ENCODE measurements around the gene GMFB. TPM values are rescaled to one million over a fixed set of nuclear protein-coding genes. Genes with fewer than 3 reads are reported as not detected.
"Not testable (repeated sequence)": the region's sequence is repeated elsewhere in the genome, so short reads cannot be mapped to it uniquely, and the experiment has no call there.

Gene GMFB
- total RNA-seq, 1 donor from 2014 or later: 36.8 TPM

GRCh38 chr14:54455363-54455762 lies 33.4 kb downstream of the GMFB start:
- Mint-ChIP-seq H3K4me3 (ENCODE audit: unreplicated experiment) (no peak overlapping the region), H3K4me1 (ENCODE audit: low read depth) (no peaks in the 10 kb centered on the region), H3K9me3 (ENCODE audit: low read depth) (no peaks in the 10 kb centered on the region), H3K27me3 (ENCODE audit: low read depth) (no peaks in the 10 kb centered on the region), H3K27ac (ENCODE audit: unreplicated experiment) (no peak overlapping the region), H3K36me3 (ENCODE audit: low read depth) (peaks cover 5% of the 10 kb centered on the region)
- DNase-seq (ENCODE audit: low spot score): no peak
- no peak for TF ChIP-seq CTCF (IDR thresholded peaks at IDR 0.05)

- not testable (repeated sequence) for H3K36me3 Mint-ChIP-seq (ENCODE audit: low read depth); H3K9me3 Mint-ChIP-seq (ENCODE audit: low read depth); H3K27me3 Mint-ChIP-seq (ENCODE audit: low read depth); H3K4me1 Mint-ChIP-seq (ENCODE audit: low read depth); H3K4me3 Mint-ChIP-seq (ENCODE audit: unreplicated experiment); H3K27ac Mint-ChIP-seq (ENCODE audit: unreplicated experiment); DNase-seq (ENCODE audit: low spot score)
Observed at GRCh38 chr14:54453990-54454389, 34.8 kb downstream of the GMFB start.

- Mint-ChIP-seq H3K9me3 (ENCODE audit: low read depth) (no peaks in the 10 kb centered on the region), H3K27me3 (ENCODE audit: low read depth) (no peaks in the 10 kb centered on the region), H3K36me3 (ENCODE audit: low read depth) (no peaks in the 10 kb centered on the region), H3K4me3 (ENCODE audit: unreplicated experiment) (no peak overlapping the region), H3K27ac (ENCODE audit: unreplicated experiment) (no peak overlapping the region), H3K4me1 (ENCODE audit: low read depth) (peaks cover 10% of the 10 kb centered on the region)
- TF ChIP-seq CTCF (IDR thresholded peaks at IDR 0.05): no peak
- DNase-seq (ENCODE audit: low spot score): no peak
Observed at GRCh38 chr14:54453252-54453651, 35.5 kb downstream of the GMFB start.

GRCh38 chr14:54451961-54452360 lies 36.8 kb downstream of the GMFB start:
- H3K4me1 Mint-ChIP-seq (ENCODE audit: low read depth): peaks cover 10% of the 10 kb centered on the region
- no peaks in the 10 kb centered on the region for H3K36me3 Mint-ChIP-seq (ENCODE audit: low read depth)
- DNase-seq (ENCODE audit: low spot score): no peak
- no peaks in the 10 kb centered on the region for H3K9me3 Mint-ChIP-seq (ENCODE audit: low read depth)
- no peak overlapping the region for H3K4me3 Mint-ChIP-seq (ENCODE audit: unreplicated experiment)
- no peak overlapping the region for H3K27ac Mint-ChIP-seq (ENCODE audit: unreplicated experiment)
- TF ChIP-seq CTCF (IDR thresholded peaks at IDR 0.05): no peak
- no peaks in the 10 kb centered on the region for H3K27me3 Mint-ChIP-seq (ENCODE audit: low read depth)

- no peaks in the 10 kb centered on the region for H3K27me3 Mint-ChIP-seq (ENCODE audit: low read depth)
- no peak overlapping the region for H3K4me3 Mint-ChIP-seq (ENCODE audit: unreplicated experiment)
- H3K9me3 Mint-ChIP-seq (ENCODE audit: low read depth): no peaks in the 10 kb centered on the region
- no peak overlapping the region for H3K27ac Mint-ChIP-seq (ENCODE audit: unreplicated experiment)
- no peaks in the 10 kb centered on the region for H3K36me3 Mint-ChIP-seq (ENCODE audit: low read depth)
- no peak for DNase-seq (ENCODE audit: low spot score)
- TF ChIP-seq CTCF (IDR thresholded peaks at IDR 0.05): no peak
- H3K4me1 Mint-ChIP-seq (ENCODE audit: low read depth): peaks cover 16% of the 10 kb centered on the region
Observed at GRCh38 chr14:54451121-54451601, 37.6 kb downstream of the GMFB start.

GRCh38 chr14:54450535-54450934 lies 38.2 kb downstream of the GMFB start:
- Mint-ChIP-seq H3K4me1 (ENCODE audit: low read depth) (peaks cover 19% of the 10 kb centered on the region), H3K36me3 (ENCODE audit: low read depth) (no peaks in the 10 kb centered on the region), H3K27ac (ENCODE audit: unreplicated experiment) (no peak overlapping the region), H3K4me3 (ENCODE audit: unreplicated experiment) (no peak overlapping the region), H3K27me3 (ENCODE audit: low read depth) (no peaks in the 10 kb centered on the region), H3K9me3 (ENCODE audit: low read depth) (no peaks in the 10 kb centered on the region)
- no peak for DNase-seq (ENCODE audit: low spot score)
- no peak for TF ChIP-seq CTCF (IDR thresholded peaks at IDR 0.05)
